GM23338 (cell line): ENCODE data around the gene CUX1. TPM values are rescaled to one million over a fixed set of nuclear protein-coding genes. Genes with fewer than 3 reads are reported as not detected.

Source experiments
- ATAC-seq: fragments of 200-7000 bp; cut with Tn5 transposase; 3 replicates; pipeline ENCODE4 v1.9.1; 2020
- DNase-seq: peaks from one replicate; pipeline ENCODE4 v3.0.0-alpha.2; 2015; ENCODE audit warnings: low spot score
- H2AFZ ChIP-seq: fragments of 200-600 bp; sonication (generic); 2 replicates; pipeline ENCODE4 v1.8.0; 2016; ENCODE audit warnings: antibody characterized with exemption, mild to moderate bottlenecking, moderate library complexity
- H3F3A ChIP-seq: fragments of 200-600 bp; sonication (generic); replicated peaks from 2 replicates; pipeline ENCODE4 v1.8.0; 2017; ENCODE audit warnings: antibody characterized with exemption, mixed run types, low read depth
- H3K27ac ChIP-seq: fragments of 200-600 bp; sonication (generic); 2 replicates; pipeline ENCODE4 v1.6.1; 2016; ENCODE audit warnings: low read depth
- H3K27me3 ChIP-seq: fragments of 200-600 bp; sonication (generic); 2 replicates; pipeline ENCODE4 v1.8.0; 2016; ENCODE audit warnings: mild to moderate bottlenecking, mixed run types, moderate library complexity; ENCODE audit not compliant: insufficient read depth
- H3K36me3 ChIP-seq: fragments of 200-600 bp; sonication (generic); 2 replicates; pipeline ENCODE4 v1.8.0; 2016; ENCODE audit warnings: mild to moderate bottlenecking; ENCODE audit not compliant: insufficient read depth
- H3K4me1 ChIP-seq: fragments of 200-600 bp; sonication (generic); 2 replicates; pipeline ENCODE4 v1.8.0; 2016; ENCODE audit warnings: mild to moderate bottlenecking, moderate library complexity; ENCODE audit not compliant: insufficient read depth
- H3K4me2 ChIP-seq: fragments of 200-600 bp; sonication (generic); 2 replicates; pipeline ENCODE4 v1.7.1; 2017; ENCODE audit warnings: mixed run types
- H3K4me3 ChIP-seq: fragments of 200-600 bp; sonication (generic); 2 replicates; pipeline ENCODE4 v1.6.1; 2016; ENCODE audit warnings: mixed run types
- H3K79me2 ChIP-seq: fragments of 200-600 bp; sonication (generic); replicated peaks from 2 replicates; pipeline ENCODE4 v1.8.0; 2017; ENCODE audit warnings: mild to moderate bottlenecking; ENCODE audit not compliant: insufficient read depth
- H3K9me2 ChIP-seq: fragments of 200-600 bp; sonication (generic); 2 replicates; pipeline ENCODE4 v1.8.0; 2017; ENCODE audit not compliant: insufficient read depth
- H4K20me1 ChIP-seq: fragments of 200-600 bp; sonication (generic); replicated peaks from 2 replicates; pipeline ENCODE4 v1.8.0; 2017; ENCODE audit warnings: mild to moderate bottlenecking; ENCODE audit not compliant: insufficient read depth
- H3K27ac Mint-ChIP-seq: 2 replicates; pipeline ENCODE4 v1.8.0; 2020; ENCODE audit warnings: inconsistent platforms, mild to moderate bottlenecking, moderate library complexity, mixed read lengths
- H3K27me3 Mint-ChIP-seq: 3 replicates; pipeline ENCODE4 v1.8.0; 2022; ENCODE audit warnings: low read depth, mild to moderate bottlenecking, moderate library complexity, mixed read lengths, inconsistent platforms; ENCODE audit not compliant: insufficient read depth, poor library complexity
- H3K36me3 Mint-ChIP-seq: 3 replicates; pipeline ENCODE4 v1.8.0; 2021; ENCODE audit warnings: low read depth, mild to moderate bottlenecking, inconsistent platforms, moderate library complexity, mixed read lengths
- H3K4me1 Mint-ChIP-seq: 3 replicates; pipeline ENCODE4 v1.8.0; 2020; ENCODE audit warnings: mild to moderate bottlenecking, inconsistent platforms, mixed read lengths
- H3K4me3 Mint-ChIP-seq: 3 replicates; pipeline ENCODE4 v1.8.0; 2021; ENCODE audit warnings: moderate library complexity, mild to moderate bottlenecking, inconsistent platforms, mixed read lengths
- H3K9me3 Mint-ChIP-seq: 3 replicates; pipeline ENCODE4 v1.8.0; 2020; ENCODE audit warnings: moderate library complexity, mild to moderate bottlenecking, inconsistent platforms, mixed read lengths
- CREB1 ChIP-seq: fragments of 250-450 bp; sonication (Bioruptor Pico); IDR thresholded peaks from 2 replicates; pipeline ENCODE4 v1.5.0; 2020; ENCODE audit warnings: low read depth, mild to moderate bottlenecking, moderate library complexity
- CTCF ChIP-seq, 2 experiments: fragments of 200-600 bp in 1 of 2; sonication (generic) in 1 of 2; conservative IDR thresholded peaks; 2 replicates each; pipeline versions ENCODE4 v1.5.1 to v1.6.1; 2016 to 2017; ENCODE audit warnings: antibody characterized with exemption in 2 of 2, low read depth in 2 of 2, mild to moderate bottlenecking in 2 of 2, moderate library complexity in 1 of 2
- ETS1 ChIP-seq: IDR thresholded peaks from 2 replicates; pipeline ENCODE4 v1.6.1; 2016; ENCODE audit warnings: antibody characterized with exemption
- EZH2 ChIP-seq: fragments of 200-600 bp; sonication (generic); IDR thresholded peaks from one replicate; pipeline ENCODE4 v1.8.0; 2017; ENCODE audit warnings: antibody characterized with exemption, mild to moderate bottlenecking, low read depth; ENCODE audit not compliant: unreplicated experiment
- EZH2phosphoT487 ChIP-seq: fragments of 200-600 bp; sonication (generic); IDR thresholded peaks from one replicate; pipeline ENCODE4 v1.8.1; 2018; ENCODE audit warnings: antibody characterized with exemption; ENCODE audit not compliant: unreplicated experiment
- JUNB ChIP-seq: IDR thresholded peaks from one replicate; pipeline ENCODE4 v1.6.1; 2016; ENCODE audit warnings: antibody characterized with exemption; ENCODE audit not compliant: unreplicated experiment
- NANOG ChIP-seq: IDR thresholded peaks from 2 replicates; pipeline ENCODE4 v1.6.1; 2016; ENCODE audit warnings: antibody characterized with exemption, borderline replicate concordance
- POLR2AphosphoS5 ChIP-seq: IDR thresholded peaks from 2 replicates; pipeline ENCODE4 v1.6.1; 2016; ENCODE audit warnings: antibody characterized with exemption, low read depth
- REST ChIP-seq: IDR thresholded peaks from one replicate; pipeline ENCODE4 v1.6.1; 2018; ENCODE audit warnings: antibody characterized with exemption; ENCODE audit not compliant: unreplicated experiment
- STAT1 ChIP-seq: IDR thresholded peaks from one replicate; pipeline ENCODE4 v1.6.1; 2016; ENCODE audit warnings: antibody characterized with exemption; ENCODE audit not compliant: unreplicated experiment
- ZNF331 ChIP-seq: fragments of 250-450 bp; sonication (Bioruptor Pico); IDR thresholded peaks from 2 replicates; pipeline ENCODE4 v1.5.0; 2020; ENCODE audit warnings: low read depth, mild to moderate bottlenecking, moderate library complexity
- polyA plus RNA-seq: library from polyadenylated mRNA; unstranded; fragments of >200 nt; fragmentation: Nextera tagmentation; extraction: Ambion mirVana; gene quantifications from 2 replicates; pipeline ENCODE4 v1.2.1, GENCODE V29; 2016
- total RNA-seq: library from RNA; depleted of rRNA; stranded (reverse); fragments of >200 nt; shearing (Covaris generic); gene quantifications from 2 replicates; pipeline ENCODE4 v1.2.3, GENCODE V29; 2014

Gene CUX1
- total and polyA plus RNA-seq, 2 experiments from 2014 or later: 49.9 to 64.0 TPM

- TF ChIP-seq NANOG (no peak), CREB1 (no peak), STAT1 (no peak), EZH2 (no peak), CTCF (conservative IDR thresholded peaks at IDR 0.05; ENCODE audit: low read depth in 2 of 2) (no peak), JUNB (no peak), POLR2AphosphoS5 (no peak), EZH2phosphoT487 (no peak), ETS1 (no peak), REST (no peak), ZNF331 (CRISPR knock-in tag) (no peak)
Measured at GRCh38 chr7:101882005-101882421, 64.6 kb downstream of the CUX1 start (continued).

- peak; percentile 56 for DNase-seq
- H2AFZ ChIP-seq: no peak overlapping the region
- peaks cover 2% of the 10 kb centered on the region for H3K27me3 Mint-ChIP-seq
- no peak overlapping the region for H3K4me3 Mint-ChIP-seq
- H3K4me2 ChIP-seq: no peak overlapping the region
- H3K4me3 ChIP-seq: no peak overlapping the region
- H3K27ac Mint-ChIP-seq: peak overlapping the region; percentile 85
- no peaks in the 10 kb centered on the region for H3K36me3 ChIP-seq
- peak overlapping the region; percentile 76 for H3K27ac ChIP-seq
- H3K36me3 Mint-ChIP-seq: no peaks in the 10 kb centered on the region
- H3F3A ChIP-seq: 0 out of 2 replicates have a peak, but pooled peaks cover 14% of the 10 kb centered on the region
- H3K4me1 ChIP-seq: peaks cover 45% of the 10 kb centered on the region
- H3K79me2 ChIP-seq: peaks cover 100% of the 10 kb centered on the region
- ATAC-seq: peak; percentile 36
- no peaks in the 10 kb centered on the region for H3K27me3 ChIP-seq
- H3K4me1 Mint-ChIP-seq: peaks cover 68% of the 10 kb centered on the region
- no peaks in the 10 kb centered on the region for H3K9me3 Mint-ChIP-seq
- H3K9me2 ChIP-seq: no peaks in the 10 kb centered on the region
- H4K20me1 ChIP-seq: peaks cover 64% of the 10 kb centered on the region
- TF ChIP-seq ZNF331 (CRISPR knock-in tag) (no peak), JUNB (no peak), CTCF (conservative IDR thresholded peaks at IDR 0.05; ENCODE audit: low read depth in 2 of 2) (peak; percentile 42 to 58)
Measured at GRCh38 chr7:101882595-101883564, 65.5 kb downstream of the CUX1 start.
